Dendritic cell treated with granulocyte-macrophage colony-stimulating factor and Interleukin-4, amounts not matched to agents 40 ng/mL and 50 ng/mL, for 4 days (primary cell): ENCODE results near the gene FLT1.

Source experiments
- H3K27ac Mint-ChIP-seq: one replicate; pipeline ENCODE4 v1.8.0; 2022; ENCODE audit warnings: mild to moderate bottlenecking, mixed read lengths
- H3K27me3 Mint-ChIP-seq: one replicate; pipeline ENCODE4 v1.8.0; 2022; ENCODE audit warnings: mild to moderate bottlenecking, mixed read lengths
- H3K36me3 Mint-ChIP-seq: one replicate; pipeline ENCODE4 v1.8.0; 2022; ENCODE audit warnings: low read depth, mixed read lengths
- H3K4me1 Mint-ChIP-seq: one replicate; pipeline ENCODE4 v1.8.0; 2022; ENCODE audit warnings: low read depth, mixed read lengths
- H3K4me3 Mint-ChIP-seq: one replicate; pipeline ENCODE4 v1.8.0; 2022; ENCODE audit warnings: mild to moderate bottlenecking, moderate library complexity, mixed read lengths
- H3K9me3 Mint-ChIP-seq: one replicate; pipeline ENCODE4 v1.8.0; 2022; ENCODE audit warnings: mixed read lengths
- intact Hi-C: fragments of 100-400 bp; cut with micrococcal nuclease; formaldehyde crosslinking; loops from one replicate; pipeline ENCODE4 v1.15.0; 2022

Gene FLT1

GRCh38 chr13:28532388-28533124, 37.6 kb upstream of the FLT1 start:
- no peaks in the 10 kb centered on the region for H3K36me3 Mint-ChIP-seq
- H3K4me1 Mint-ChIP-seq, result peaks cover 19% of the 10 kb centered on the region
- H3K9me3 Mint-ChIP-seq, result no peaks in the 10 kb centered on the region
- intact Hi-C loops, result loop anchor here (5.0 kb wide), 1 partner anchor 35 kb away; the partner anchor contains the start of gene FLT1
- H3K27ac Mint-ChIP-seq, result no peak overlapping the region
- peaks cover 45% of the 10 kb centered on the region for H3K27me3 Mint-ChIP-seq
- H3K4me3 Mint-ChIP-seq, result peak overlapping the region; percentile 50

- H3K36me3 Mint-ChIP-seq, result no peaks in the 10 kb centered on the region
- H3K27ac Mint-ChIP-seq, result no peak overlapping the region
- H3K9me3 Mint-ChIP-seq, result no peaks in the 10 kb centered on the region
- peaks cover 15% of the 10 kb centered on the region for H3K4me1 Mint-ChIP-seq
- H3K4me3 Mint-ChIP-seq, result no peak overlapping the region
- H3K27me3 Mint-ChIP-seq, result peaks cover 42% of the 10 kb centered on the region
- intact Hi-C loops, result loop anchor here (5.0 kb wide), 1 partner anchor 35 kb away; the partner anchor contains the start of gene FLT1
These were observed 37.0 kb upstream of the FLT1 start for GRCh38 chr13:28531845-28532387.

GRCh38 chr13:28531077-28531844, 36.3 kb upstream of the FLT1 start:
- intact Hi-C loops, result loop anchor here (5.0 kb wide), 1 partner anchor 34 kb away; the partner anchor contains the start of gene FLT1
- no peaks in the 10 kb centered on the region for H3K9me3 Mint-ChIP-seq
- H3K27ac Mint-ChIP-seq, result no peak overlapping the region
- H3K4me1 Mint-ChIP-seq, result peaks cover 12% of the 10 kb centered on the region
- peaks cover 42% of the 10 kb centered on the region for H3K27me3 Mint-ChIP-seq
- no peak overlapping the region for H3K4me3 Mint-ChIP-seq
- no peaks in the 10 kb centered on the region for H3K36me3 Mint-ChIP-seq

- no peaks in the 10 kb centered on the region for H3K36me3 Mint-ChIP-seq
- H3K4me3 Mint-ChIP-seq, result no peak overlapping the region
- intact Hi-C loops, result loop anchor here (5.0 kb wide), 1 partner anchor 33 kb away; the partner anchor contains the start of gene FLT1
- peaks cover 15% of the 10 kb centered on the region for H3K4me1 Mint-ChIP-seq
- H3K27me3 Mint-ChIP-seq, result peaks cover 42% of the 10 kb centered on the region
- H3K9me3 Mint-ChIP-seq, result no peaks in the 10 kb centered on the region
- no peak overlapping the region for H3K27ac Mint-ChIP-seq
These were observed 35.8 kb upstream of the FLT1 start for GRCh38 chr13:28530729-28531076.

DNA sequence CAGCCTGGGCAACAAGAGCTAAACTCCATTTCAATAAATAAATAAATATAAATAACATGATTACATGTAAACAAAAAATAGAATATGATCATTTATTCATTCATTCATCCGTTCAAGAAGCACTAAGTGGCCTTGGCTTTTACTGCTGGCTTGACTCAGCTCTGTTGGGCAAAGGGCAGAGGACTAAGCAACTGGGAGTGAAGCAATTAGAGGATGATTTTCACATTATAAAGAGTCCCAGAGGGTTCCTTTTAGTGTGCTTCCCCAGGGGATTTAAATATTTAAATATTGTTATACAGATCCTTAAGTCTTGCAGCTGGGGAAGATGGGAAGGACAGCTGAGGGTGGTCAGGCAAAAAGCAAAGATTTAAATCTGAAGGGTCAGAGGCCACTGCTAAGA, 34.9 kb upstream of the FLT1 start:
- H3K27me3 Mint-ChIP-seq, result peaks cover 40% of the 10 kb centered on the region
- intact Hi-C loops, result loop anchor here (5.0 kb wide), 1 partner anchor 33 kb away; the partner anchor contains the start of gene FLT1
- H3K9me3 Mint-ChIP-seq, result no peaks in the 10 kb centered on the region
- H3K4me3 Mint-ChIP-seq, result no peak overlapping the region
- no peaks in the 10 kb centered on the region for H3K36me3 Mint-ChIP-seq
- H3K4me1 Mint-ChIP-seq, result peaks cover 22% of the 10 kb centered on the region
- H3K27ac Mint-ChIP-seq, result no peak overlapping the region

- Mint-ChIP-seq H3K4me1 (peaks cover 29% of the 10 kb centered on the region), H3K36me3 (no peaks in the 10 kb centered on the region), H3K9me3 (no peaks in the 10 kb centered on the region), H3K27me3 (peaks cover 33% of the 10 kb centered on the region), H3K4me3 (no peak overlapping the region), H3K27ac (no peak overlapping the region)
- intact Hi-C loops, result no loop called here
These were observed 33.9 kb upstream of the FLT1 start for GRCh38 chr13:28528848-28529247.

DNA sequence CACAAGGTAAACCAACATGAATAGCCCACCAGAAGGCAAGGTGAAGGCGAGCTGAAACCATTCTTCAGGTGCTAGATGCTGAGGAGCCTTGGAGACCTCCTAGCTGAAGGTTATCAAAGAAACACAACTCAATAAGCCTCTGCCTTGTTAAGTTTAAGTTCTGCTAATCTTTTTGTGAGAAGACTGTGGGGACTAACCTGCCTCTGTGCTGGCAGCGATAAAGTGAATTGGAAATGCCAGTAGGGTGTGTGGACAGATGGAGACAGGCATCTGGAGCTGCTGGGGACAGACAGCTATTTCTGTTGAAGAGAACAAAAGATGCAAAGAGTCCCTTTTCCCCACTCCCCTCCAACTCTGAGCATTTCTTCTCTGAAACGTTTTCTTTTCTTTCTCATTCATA, 33.5 kb upstream of the FLT1 start:
- Mint-ChIP-seq H3K4me1 (peaks cover 33% of the 10 kb centered on the region), H3K4me3 (no peak overlapping the region), H3K9me3 (no peaks in the 10 kb centered on the region), H3K36me3 (no peaks in the 10 kb centered on the region), H3K27ac (no peak overlapping the region), H3K27me3 (peaks cover 28% of the 10 kb centered on the region)
- intact Hi-C loops, result no loop called here

DNA sequence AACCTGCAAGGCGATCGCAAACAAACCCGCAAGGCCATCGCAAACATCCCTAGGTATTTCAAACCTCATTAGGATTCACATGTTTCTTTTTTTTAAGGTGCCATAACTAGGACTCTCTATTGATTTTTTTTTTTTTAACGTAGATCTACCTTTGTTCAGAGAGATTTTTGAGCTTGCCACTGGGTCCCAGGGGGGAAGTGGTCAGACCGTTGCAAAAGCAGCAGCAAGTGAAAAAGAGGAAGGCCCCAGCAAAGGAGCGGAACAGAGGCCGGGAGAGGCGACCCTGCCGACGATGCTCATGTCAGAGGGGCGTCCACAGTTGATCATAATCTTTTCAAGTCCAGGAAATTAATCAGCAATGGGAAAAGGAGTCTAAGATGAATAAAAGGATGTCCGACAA, 32.7 kb upstream of the FLT1 start:
- H3K4me1 Mint-ChIP-seq, result peaks cover 34% of the 10 kb centered on the region
- peaks cover 21% of the 10 kb centered on the region for H3K27me3 Mint-ChIP-seq
- H3K4me3 Mint-ChIP-seq, result peak overlapping the region; percentile 14
- no peaks in the 10 kb centered on the region for H3K36me3 Mint-ChIP-seq
- no peak overlapping the region for H3K27ac Mint-ChIP-seq
- H3K9me3 Mint-ChIP-seq, result no peaks in the 10 kb centered on the region
- intact Hi-C loops, result no loop called here

GRCh38 chr13:28526876-28527275, 31.9 kb upstream of the FLT1 start:
- Mint-ChIP-seq H3K36me3 (no peaks in the 10 kb centered on the region), H3K4me1 (peaks cover 34% of the 10 kb centered on the region), H3K4me3 (no peak overlapping the region), H3K9me3 (no peaks in the 10 kb centered on the region), H3K27ac (no peak overlapping the region), H3K27me3 (peaks cover 21% of the 10 kb centered on the region)
- intact Hi-C loops, result no loop called here

GRCh38 chr13:28522871-28523270, 27.9 kb upstream of the FLT1 start:
- no peak overlapping the region for H3K27ac Mint-ChIP-seq

GRCh38 chr13:28513745-28514144, 18.8 kb upstream of the FLT1 start:
- H3K4me3 Mint-ChIP-seq, result no peak overlapping the region

More at GRCh38 chr13:28522871-28523270, 27.9 kb upstream of the FLT1 start:
- no peaks in the 10 kb centered on the region for H3K9me3 Mint-ChIP-seq
- H3K27me3 Mint-ChIP-seq, result peaks cover 14% of the 10 kb centered on the region
- H3K36me3 Mint-ChIP-seq, result no peaks in the 10 kb centered on the region
- intact Hi-C loops, result no loop called here
- peaks cover 27% of the 10 kb centered on the region for H3K4me1 Mint-ChIP-seq
- H3K4me3 Mint-ChIP-seq, result no peak overlapping the region

GRCh38 chr13:28510542-28510941, 15.6 kb upstream of the FLT1 start:
- Mint-ChIP-seq H3K4me1 (peaks cover 14% of the 10 kb centered on the region), H3K27ac (no peak overlapping the region), H3K4me3 (no peak overlapping the region), H3K27me3 (peaks cover 18% of the 10 kb centered on the region), H3K36me3 (no peaks in the 10 kb centered on the region), H3K9me3 (no peaks in the 10 kb centered on the region)
- intact Hi-C loops, result no loop called here

More at GRCh38 chr13:28513745-28514144, 18.8 kb upstream of the FLT1 start:
- intact Hi-C loops, result no loop called here
- no peak overlapping the region for H3K27ac Mint-ChIP-seq
- no peaks in the 10 kb centered on the region for H3K9me3 Mint-ChIP-seq
- H3K36me3 Mint-ChIP-seq, result no peaks in the 10 kb centered on the region
- peaks cover 9% of the 10 kb centered on the region for H3K4me1 Mint-ChIP-seq
- peaks cover 20% of the 10 kb centered on the region for H3K27me3 Mint-ChIP-seq

DNA sequence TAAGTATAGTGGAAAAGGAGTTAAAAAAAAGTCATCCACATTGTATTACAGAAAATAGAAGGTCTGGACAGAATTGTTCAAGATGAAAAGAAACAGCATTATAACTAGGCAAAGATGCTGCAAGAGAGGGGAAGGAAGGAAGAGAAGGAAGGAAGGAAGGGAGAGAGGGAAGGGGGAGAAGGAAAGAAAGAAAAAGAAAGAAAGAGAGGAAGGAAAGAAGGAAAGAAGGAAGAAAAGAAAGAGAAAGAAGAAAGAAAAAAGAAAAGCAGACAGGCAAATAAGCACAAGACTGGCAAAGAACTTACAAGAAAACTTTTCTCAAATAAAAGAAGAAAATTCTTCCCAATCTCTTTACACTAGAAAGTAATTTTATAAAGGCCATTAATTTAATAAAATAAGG, 15.1 kb upstream of the FLT1 start:
- no peaks in the 10 kb centered on the region for H3K36me3 Mint-ChIP-seq
- intact Hi-C loops, result no loop called here
- no peaks in the 10 kb centered on the region for H3K9me3 Mint-ChIP-seq
- no peak overlapping the region for H3K27ac Mint-ChIP-seq
- peaks cover 19% of the 10 kb centered on the region for H3K4me1 Mint-ChIP-seq
- H3K27me3 Mint-ChIP-seq, result peaks cover 20% of the 10 kb centered on the region
- no peak overlapping the region for H3K4me3 Mint-ChIP-seq

- H3K27me3 Mint-ChIP-seq, result peaks cover 34% of the 10 kb centered on the region
- intact Hi-C loops, result no loop called here
These were observed 10.7 kb upstream of the FLT1 start for GRCh38 chr13:28505543-28506135.

More at GRCh38 chr13:28505543-28506135, 10.7 kb upstream of the FLT1 start:
- Mint-ChIP-seq H3K4me3 (no peak overlapping the region), H3K9me3 (no peaks in the 10 kb centered on the region), H3K36me3 (no peaks in the 10 kb centered on the region), H3K27ac (peak overlapping the region; percentile 42), H3K4me1 (peaks cover 17% of the 10 kb centered on the region)
